Activated CD8-positive, alpha-beta T cell treated with anti-CD3 and anti-CD28 coated beads for 36 hours (primary cell): Measurements from ENCODE around the gene RETREG2. TPM values are rescaled to one million over a fixed set of nuclear protein-coding genes. Genes with fewer than 3 reads are reported as not detected.

ENCODE experiments used
- ATAC-seq: fragments of 200-7000 bp; cut with Tn5 transposase; one replicate; pipeline ENCODE4 v1.10.0; 2021; ENCODE audit warnings: mild to moderate bottlenecking, moderate library complexity
- CTCF ChIA-PET: fragments of 350-600 bp; sonication (Branson Sonifier 250); formaldehyde crosslinking; loops from one replicate; lab custom pipeline; 2021; ENCODE audit warnings: antibody characterized with exemption; lab: Charles Lee
- POLR2A ChIA-PET: fragments of 350-600 bp; sonication (Branson Sonifier 250); formaldehyde crosslinking; loops from one replicate; lab custom pipeline; 2021; ENCODE audit warnings: antibody characterized with exemption; lab: Charles Lee
- DNase-seq: peaks from one replicate; pipeline ENCODE4 v3.0.0-alpha.2; 2020
- H3K27ac Mint-ChIP-seq: one replicate; pipeline ENCODE4 v1.8.0; 2021; ENCODE audit warnings: mild to moderate bottlenecking, mixed read lengths
- H3K27me3 Mint-ChIP-seq: one replicate; pipeline ENCODE4 v1.8.0; 2021; ENCODE audit warnings: mixed read lengths
- H3K36me3 Mint-ChIP-seq: one replicate; pipeline ENCODE4 v1.8.0; 2021; ENCODE audit warnings: low read depth, mixed read lengths
- H3K4me1 Mint-ChIP-seq: one replicate; pipeline ENCODE4 v1.8.0; 2021; ENCODE audit warnings: low read depth, mixed read lengths
- H3K4me3 Mint-ChIP-seq: one replicate; pipeline ENCODE4 v1.8.0; 2021; ENCODE audit warnings: mild to moderate bottlenecking, moderate library complexity, mixed read lengths
- H3K9me3 Mint-ChIP-seq: one replicate; pipeline ENCODE4 v1.8.0; 2021; ENCODE audit warnings: mixed read lengths
- CTCF ChIP-seq: fragments of 200-600 bp; IDR thresholded peaks from one replicate; pipeline ENCODE4 v1.8.0; 2022; ENCODE audit warnings: antibody characterized with exemption, mild to moderate bottlenecking
- intact Hi-C: fragments of 100-400 bp; cut with micrococcal nuclease; formaldehyde crosslinking; loops from one replicate; pipeline ENCODE4 v1.10.0; 2022
- total RNA-seq, 2 experiments: library from RNA; stranded (reverse); gene quantifications; one replicate each; pipeline ENCODE4 v1.2.3, GENCODE V29; 2021

RETREG2 gene
- total RNA-seq, 2 experiments from 2014 or later = 63.8 to 67.8 TPM

DNA sequence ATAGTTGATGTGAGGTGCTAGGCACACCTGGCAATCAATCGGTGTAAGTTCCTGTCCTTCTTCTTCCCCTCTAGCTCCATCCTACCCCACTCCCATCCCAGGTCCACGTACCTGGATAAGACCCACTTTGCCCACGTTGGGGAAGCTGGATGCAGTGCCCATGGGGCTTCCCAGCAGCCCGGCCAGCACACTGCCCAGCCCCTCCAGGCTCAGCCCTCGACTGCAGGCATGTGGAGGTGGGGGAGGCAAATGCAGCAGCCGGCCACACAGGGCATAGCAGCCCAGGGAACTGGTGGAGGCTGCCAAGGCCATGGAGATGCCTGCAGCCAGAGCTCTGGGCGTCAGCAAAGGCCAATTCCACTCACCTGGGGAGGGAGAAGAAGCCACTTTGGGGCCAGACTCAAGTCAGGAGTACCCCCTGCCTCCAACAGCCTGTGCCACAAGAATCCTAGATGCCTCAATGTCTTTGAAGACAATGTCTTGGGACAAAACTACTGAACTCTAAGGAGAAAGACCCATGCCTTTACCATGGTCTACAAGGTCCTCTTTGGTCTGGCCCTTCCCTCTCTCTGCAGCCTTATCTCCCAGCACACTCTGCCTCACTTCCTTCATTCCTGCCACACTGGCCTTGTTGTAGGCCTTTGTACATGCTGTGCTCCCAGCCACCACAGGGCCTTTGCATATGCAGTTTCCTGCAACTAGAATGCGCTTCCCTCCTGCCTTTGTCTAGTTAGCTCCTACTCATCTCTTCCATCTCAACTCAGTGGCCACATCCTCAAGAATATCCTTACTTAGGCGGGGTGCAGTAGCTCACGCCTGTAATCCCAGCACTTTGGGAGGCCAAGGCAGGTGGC is 12.8 kb upstream of the RETREG2 start:
- TF ChIP-seq CTCF = no peak
- ATAC-seq = no peak
- ChIA-PET CTCF (interaction anchor here (1.6 kb wide), 1 partner anchor 11 kb away, joined by 6 read pairs; the partner anchor contains the start of gene CNPPD1), POLR2A (interaction anchor here (1.4 to 1.6 kb wide), 2 partner anchors 9 to 10 kb away, joined by 4 to 5 read pairs; no protein-coding TSS in a partner anchor)
- H3K27me3 Mint-ChIP-seq = no peaks in the 10 kb centered on the region
- peaks cover 2% of the 10 kb centered on the region for H3K36me3 Mint-ChIP-seq
- no peaks in the 10 kb centered on the region for H3K9me3 Mint-ChIP-seq
- DNase-seq = no peak
- intact Hi-C loops = no loop called here
- H3K4me1 Mint-ChIP-seq = peaks cover 11% of the 10 kb centered on the region
- H3K4me3 Mint-ChIP-seq = no peak overlapping the region
- no peak overlapping the region for H3K27ac Mint-ChIP-seq

GRCh38 chr2:219167997-219168396 is 10.1 kb upstream of the RETREG2 start:
- Mint-ChIP-seq H3K9me3 (no peaks in the 10 kb centered on the region), H3K4me3 (no peak overlapping the region), H3K27ac (no peak overlapping the region), H3K27me3 (no peaks in the 10 kb centered on the region), H3K36me3 (peaks cover 2% of the 10 kb centered on the region), H3K4me1 (peaks cover 9% of the 10 kb centered on the region)
- ATAC-seq (no peak), DNase-seq (no peak)
- ChIA-PET CTCF (no interaction called here), POLR2A (interaction anchor here (0.6 kb wide), 1 partner anchor 8 kb away, joined by 3 read pairs; the partner anchor contains the start of gene CNPPD1)
- intact Hi-C loops = no loop called here
- TF ChIP-seq CTCF = no peak

GRCh38 chr2:219168526-219168925 is 9.5 kb upstream of the RETREG2 start:
- ATAC-seq (peak; percentile 43), DNase-seq (no peak)
- H3K4me3 Mint-ChIP-seq = no peak overlapping the region
- intact Hi-C loops = no loop called here
- H3K9me3 Mint-ChIP-seq = no peaks in the 10 kb centered on the region
- TF ChIP-seq CTCF = no peak
- H3K36me3 Mint-ChIP-seq = peaks cover 6% of the 10 kb centered on the region
- peaks cover 13% of the 10 kb centered on the region for H3K4me1 Mint-ChIP-seq
- H3K27me3 Mint-ChIP-seq = no peaks in the 10 kb centered on the region
- CTCF ChIA-PET = interaction anchor here (9.4 kb wide), 1 partner anchor 10 kb away, joined by 98 read pairs; the partner anchor contains the start of gene NHEJ1
- POLR2A ChIA-PET = interaction anchor here (0.6 kb wide), 1 partner anchor 8 kb away, joined by 3 read pairs; the partner anchor contains the start of gene CNPPD1
- no peak overlapping the region for H3K27ac Mint-ChIP-seq

- POLR2A ChIA-PET = interaction anchor here (1.0 kb wide), 1 partner anchor 50 kb away, joined by 3 read pairs; the partner anchor contains the start of gene ABCB6
- Mint-ChIP-seq H3K9me3 (no peaks in the 10 kb centered on the region), H3K36me3 (peaks cover 7% of the 10 kb centered on the region), H3K27ac (no peak overlapping the region), H3K27me3 (no peaks in the 10 kb centered on the region), H3K4me1 (peaks cover 14% of the 10 kb centered on the region), H3K4me3 (no peak overlapping the region)
- DNase-seq (no peak), ATAC-seq (no peak)
- no peak for TF ChIP-seq CTCF
- intact Hi-C loops = no loop called here
- CTCF ChIA-PET = interaction anchor here (9.4 kb wide), 1 partner anchor 10 kb away, joined by 98 read pairs; the partner anchor contains the start of gene NHEJ1
These were observed 9.1 kb upstream of the RETREG2 start for GRCh38 chr2:219168932-219169331.
